ENCODE measurements around the gene ITPRID2.

ITPRID2 gene

DNA sequence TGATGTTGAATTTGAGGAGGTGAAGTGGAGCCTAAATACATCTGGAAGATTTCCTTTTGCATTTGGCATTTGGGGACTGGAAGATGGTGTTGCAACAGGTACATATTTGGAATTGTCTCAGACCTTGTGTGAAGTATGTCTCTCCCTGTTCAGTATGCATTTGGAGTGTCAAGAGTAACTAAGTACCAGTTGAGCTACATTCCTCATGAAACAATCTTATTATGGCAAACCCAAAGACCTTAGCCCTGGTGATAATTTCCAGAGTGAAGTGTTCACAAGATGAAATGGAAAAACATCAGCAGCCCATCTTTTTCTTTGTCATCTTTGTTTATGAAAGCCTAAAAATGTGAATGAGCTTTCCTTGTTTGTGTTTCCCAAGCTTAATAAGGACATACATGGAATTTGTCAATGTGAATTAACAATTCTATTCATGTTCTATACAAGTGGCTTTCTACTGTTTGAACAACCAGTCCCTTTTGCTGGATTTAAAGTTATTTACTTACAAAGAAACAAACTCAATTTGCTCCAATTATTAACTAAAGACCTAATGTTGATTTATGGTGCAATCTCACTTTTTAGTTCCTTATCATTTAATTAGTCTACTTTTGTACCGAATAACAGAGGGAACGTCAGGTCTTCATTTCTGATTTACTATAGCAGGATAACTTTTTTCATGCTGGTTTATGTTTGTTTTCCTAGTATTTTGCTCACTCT is 52.0 kb downstream of the ITPRID2 start:
- CTCF ChIA-PET = interaction anchor here (1.2 kb wide), 1 partner anchor 10 kb away, joined by 6 read pairs; no protein-coding TSS in a partner anchor

DNA sequence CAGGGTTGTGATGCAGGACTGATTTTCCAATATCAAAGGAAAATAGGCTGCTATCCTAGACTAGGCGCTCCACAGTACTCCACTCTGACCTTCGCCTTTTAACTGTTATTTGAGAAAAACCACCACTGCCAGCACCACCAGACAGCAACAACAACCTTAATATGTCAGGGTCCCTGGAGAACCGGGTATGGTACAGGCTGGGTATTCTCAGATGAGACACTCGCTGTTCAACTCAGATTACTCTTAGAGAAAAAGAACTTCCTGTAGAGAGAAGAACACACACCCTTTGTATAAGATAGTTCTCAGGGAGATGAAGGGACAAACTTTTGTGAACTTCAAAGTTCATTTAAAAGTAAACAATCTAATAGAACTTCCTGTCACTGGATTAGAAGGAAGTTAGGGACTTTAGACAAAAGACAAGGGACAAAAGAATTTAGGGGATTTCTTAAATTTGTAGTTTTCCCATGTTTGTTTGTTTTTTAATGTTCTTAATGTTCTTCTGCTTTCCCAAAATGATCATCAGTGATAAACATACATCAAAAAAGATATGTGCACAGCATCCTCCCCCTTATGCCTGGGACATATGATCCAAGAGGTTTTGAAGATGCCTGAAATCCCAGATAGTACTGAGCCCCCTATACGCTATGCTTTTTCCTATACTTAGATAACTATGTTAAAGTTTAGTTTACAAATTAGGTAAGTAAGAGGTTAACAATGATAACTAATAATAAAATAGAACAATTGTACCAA is 52.8 kb downstream of the ITPRID2 start:
- POLR2A ChIA-PET = no interaction called here
- TF ChIP-seq, protein P1, sequence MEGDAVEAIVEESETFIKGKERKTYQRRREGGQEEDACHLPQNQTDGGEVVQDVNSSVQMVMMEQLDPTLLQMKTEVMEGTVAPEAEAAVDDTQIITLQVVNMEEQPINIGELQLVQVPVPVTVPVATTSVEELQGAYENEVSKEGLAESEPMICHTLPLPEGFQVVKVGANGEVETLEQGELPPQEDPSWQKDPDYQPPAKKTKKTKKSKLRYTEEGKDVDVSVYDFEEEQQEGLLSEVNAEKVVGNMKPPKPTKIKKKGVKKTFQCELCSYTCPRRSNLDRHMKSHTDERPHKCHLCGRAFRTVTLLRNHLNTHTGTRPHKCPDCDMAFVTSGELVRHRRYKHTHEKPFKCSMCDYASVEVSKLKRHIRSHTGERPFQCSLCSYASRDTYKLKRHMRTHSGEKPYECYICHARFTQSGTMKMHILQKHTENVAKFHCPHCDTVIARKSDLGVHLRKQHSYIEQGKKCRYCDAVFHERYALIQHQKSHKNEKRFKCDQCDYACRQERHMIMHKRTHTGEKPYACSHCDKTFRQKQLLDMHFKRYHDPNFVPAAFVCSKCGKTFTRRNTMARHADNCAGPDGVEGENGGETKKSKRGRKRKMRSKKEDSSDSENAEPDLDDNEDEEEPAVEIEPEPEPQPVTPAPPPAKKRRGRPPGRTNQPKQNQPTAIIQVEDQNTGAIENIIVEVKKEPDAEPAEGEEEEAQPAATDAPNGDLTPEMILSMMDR (IDR thresholded peaks at IDR 0.05; ENCODE audit: control extremely low read depth, extremely low read depth, low read depth, missing control alignments) = no peak
- DNase-seq (ENCODE audit: extremely low spot score) = no peak
- CTCF ChIA-PET = interaction anchor here (1.2 kb wide), 1 partner anchor 10 kb away, joined by 6 read pairs; no protein-coding TSS in a partner anchor

More for the DNA sequence above, 52.0 kb downstream of the ITPRID2 start:
- POLR2A ChIA-PET = no interaction called here
- DNase-seq (ENCODE audit: extremely low spot score) = no peak
- TF ChIP-seq, protein P1 (IDR thresholded peaks at IDR 0.05; ENCODE audit: control extremely low read depth, extremely low read depth, low read depth, missing control alignments) = no peak

DNA sequence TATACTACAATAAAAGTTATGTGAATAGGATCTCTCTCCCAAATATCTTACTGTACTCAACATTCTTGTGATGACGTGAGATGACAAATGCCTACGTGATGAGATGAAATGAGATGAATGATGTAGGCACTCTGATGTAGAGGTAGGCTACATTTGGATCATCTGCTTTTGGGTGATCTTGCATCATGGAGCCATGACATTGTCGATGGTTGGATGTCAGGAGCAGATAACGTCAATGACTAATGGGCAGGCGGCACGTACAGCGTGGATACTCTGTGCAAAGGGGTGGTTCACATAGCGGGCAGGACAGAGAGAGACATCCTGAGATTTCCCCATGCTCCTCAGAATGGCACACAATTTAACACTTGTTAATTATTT is 53.4 kb downstream of the ITPRID2 start:
- TF ChIP-seq, protein P1 (IDR thresholded peaks at IDR 0.05; ENCODE audit: control extremely low read depth, extremely low read depth, low read depth, missing control alignments) = no peak
- no peak for DNase-seq (ENCODE audit: extremely low spot score)
- ChIA-PET CTCF (no interaction called here), POLR2A (no interaction called here)

DNA sequence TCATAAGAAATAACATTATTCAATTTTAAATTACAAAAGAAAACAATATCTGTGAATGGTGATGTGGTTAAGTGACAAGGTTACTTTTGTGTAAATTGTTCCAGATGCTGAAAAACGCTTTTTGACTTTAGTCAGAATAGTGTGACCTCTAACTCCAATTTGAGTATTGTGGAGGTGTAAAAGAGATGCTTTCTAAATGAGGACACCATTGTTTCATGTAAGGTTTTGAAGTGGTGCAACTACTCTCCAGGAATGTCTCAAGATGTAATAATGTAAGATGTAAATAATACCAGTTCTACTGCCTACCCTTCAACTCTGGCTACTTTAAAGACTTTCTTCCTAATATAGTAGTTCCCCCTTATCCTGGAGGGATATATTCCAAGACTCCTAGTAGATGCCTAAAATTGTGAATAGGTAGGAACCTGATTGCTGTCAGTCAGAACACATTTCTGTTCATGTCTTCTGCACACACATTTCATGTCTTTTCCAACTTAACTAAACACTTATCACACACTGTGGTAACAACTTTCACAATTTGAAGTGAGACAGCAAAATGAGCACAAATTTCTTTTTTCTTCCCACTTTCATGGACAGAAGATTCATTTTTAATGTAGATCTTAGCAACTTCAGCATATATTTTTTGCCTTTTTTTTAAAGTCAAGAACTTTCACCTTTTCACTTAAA is 55.1 kb downstream of the ITPRID2 start:
- TF ChIP-seq, protein P1 (IDR thresholded peaks at IDR 0.05; ENCODE audit: control extremely low read depth, extremely low read depth, low read depth, missing control alignments) = no peak
- POLR2A ChIA-PET = no interaction called here
- DNase-seq (ENCODE audit: extremely low spot score) = no peak
- CTCF ChIA-PET = no interaction called here

DNA sequence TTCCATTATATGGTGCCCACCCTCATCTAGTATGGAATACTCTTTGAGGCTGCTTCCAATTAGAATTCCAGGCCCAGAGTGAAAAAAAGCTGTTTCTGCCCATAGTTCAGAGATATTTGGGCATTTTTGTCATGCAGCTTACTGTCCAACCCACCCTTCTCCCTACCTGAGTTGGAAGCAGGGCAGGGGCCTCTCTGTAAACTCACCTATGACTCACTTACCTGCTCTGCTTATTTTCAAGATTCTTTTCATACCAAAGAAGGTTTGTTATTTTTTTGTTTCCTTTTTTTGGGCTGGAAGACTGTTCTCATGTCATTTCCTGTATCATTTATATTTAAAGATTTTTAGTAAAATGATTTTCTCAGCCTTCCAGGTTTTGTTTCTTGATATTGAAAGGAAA is 55.7 kb downstream of the ITPRID2 start:
- ChIA-PET POLR2A (no interaction called here), CTCF (no interaction called here)

DNA sequence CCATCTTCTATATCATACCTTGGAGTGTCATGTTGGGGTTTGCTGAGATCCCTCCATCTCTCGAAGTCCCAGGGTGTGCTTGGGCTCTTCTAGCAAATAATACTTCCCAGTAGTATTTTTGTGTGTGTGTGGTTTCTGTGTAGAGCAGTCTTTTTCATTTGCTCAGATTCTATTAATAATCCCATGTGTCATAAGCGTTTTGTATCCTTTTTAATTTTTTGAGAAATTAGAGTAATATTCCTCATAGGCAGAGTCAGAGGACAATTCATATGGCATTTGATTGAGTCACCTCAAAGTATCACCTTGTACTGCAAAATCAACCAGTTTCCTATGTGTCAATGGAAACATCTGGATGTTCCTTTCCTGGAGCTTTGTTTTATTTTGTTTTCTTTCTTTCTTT is 56.7 kb downstream of the ITPRID2 start:
- CTCF ChIA-PET = no interaction called here
- TF ChIP-seq, protein P1 (IDR thresholded peaks at IDR 0.05; ENCODE audit: control extremely low read depth, extremely low read depth, low read depth, missing control alignments) = no peak
- POLR2A ChIA-PET = no interaction called here
- no peak for DNase-seq (ENCODE audit: extremely low spot score)

More for the DNA sequence above, 55.7 kb downstream of the ITPRID2 start:
- DNase-seq (ENCODE audit: extremely low spot score) = no peak
- TF ChIP-seq, protein P1 (IDR thresholded peaks at IDR 0.05; ENCODE audit: control extremely low read depth, extremely low read depth, low read depth, missing control alignments) = no peak
